Omental fat pad (tissue), 4 donors: ENCODE data around the gene RDH12. TPM values are rescaled to one million over a fixed set of nuclear protein-coding genes. Genes with fewer than 3 reads are reported as not detected.

ENCODE experiments used
- ATAC-seq: fragments of 150-250 bp; one replicate; pipeline ENCODE4 v1.9.1; 2016; ENCODE audit warnings: mild to moderate bottlenecking, moderate library complexity; ENCODE audit not compliant: low FRiP score
- DNase-seq: peaks from one replicate; pipeline ENCODE4 v3.0.0-alpha.2; 2019; ENCODE audit warnings: low spot score
- total RNA-seq, 4 donors: library from RNA; depleted of rRNA; stranded (reverse); fragments of >200 nt; gene quantifications; one replicate each; pipeline ENCODE4 v1.1.0, GENCODE V29; 2016
- TF ChIP-seq, protein P1 (sequence below), 3 donors: fragments of 450-650 bp; IDR thresholded peaks; one replicate each; pipeline ENCODE4 v1.5.1; 2016 to 2017; ENCODE audit warnings: antibody characterized with exemption in 3 of 3, mild to moderate bottlenecking in 3 of 3, moderate library complexity in 2 of 3

RDH12 gene
- total RNA-seq, 4 donors from 2014 or later = 0.28 TPM; not detected in 3

DNA sequence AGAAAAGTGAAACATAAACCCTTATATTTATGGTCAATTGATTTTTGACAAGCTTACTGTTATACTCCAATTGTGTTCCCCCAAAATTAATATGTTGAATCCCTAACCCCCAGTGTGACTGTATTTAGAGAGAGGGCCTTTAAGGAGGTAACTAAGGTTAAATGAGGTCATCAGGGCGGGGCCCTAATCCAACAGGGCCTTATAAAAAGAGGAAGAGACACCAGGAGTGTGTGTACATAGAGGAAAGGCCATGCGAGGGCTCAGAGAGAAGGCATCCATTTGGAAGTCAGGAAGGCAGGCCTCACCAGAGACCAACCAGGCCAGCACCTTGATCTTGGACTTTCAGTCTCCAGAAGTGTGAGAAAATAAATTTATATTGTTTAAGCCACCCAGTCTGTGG lies 20.7 kb upstream of the RDH12 start:
- ATAC-seq (no peak), DNase-seq (no peak)
- TF ChIP-seq, protein P1, sequence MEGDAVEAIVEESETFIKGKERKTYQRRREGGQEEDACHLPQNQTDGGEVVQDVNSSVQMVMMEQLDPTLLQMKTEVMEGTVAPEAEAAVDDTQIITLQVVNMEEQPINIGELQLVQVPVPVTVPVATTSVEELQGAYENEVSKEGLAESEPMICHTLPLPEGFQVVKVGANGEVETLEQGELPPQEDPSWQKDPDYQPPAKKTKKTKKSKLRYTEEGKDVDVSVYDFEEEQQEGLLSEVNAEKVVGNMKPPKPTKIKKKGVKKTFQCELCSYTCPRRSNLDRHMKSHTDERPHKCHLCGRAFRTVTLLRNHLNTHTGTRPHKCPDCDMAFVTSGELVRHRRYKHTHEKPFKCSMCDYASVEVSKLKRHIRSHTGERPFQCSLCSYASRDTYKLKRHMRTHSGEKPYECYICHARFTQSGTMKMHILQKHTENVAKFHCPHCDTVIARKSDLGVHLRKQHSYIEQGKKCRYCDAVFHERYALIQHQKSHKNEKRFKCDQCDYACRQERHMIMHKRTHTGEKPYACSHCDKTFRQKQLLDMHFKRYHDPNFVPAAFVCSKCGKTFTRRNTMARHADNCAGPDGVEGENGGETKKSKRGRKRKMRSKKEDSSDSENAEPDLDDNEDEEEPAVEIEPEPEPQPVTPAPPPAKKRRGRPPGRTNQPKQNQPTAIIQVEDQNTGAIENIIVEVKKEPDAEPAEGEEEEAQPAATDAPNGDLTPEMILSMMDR (IDR thresholded peaks at IDR 0.05) = no peak

DNA sequence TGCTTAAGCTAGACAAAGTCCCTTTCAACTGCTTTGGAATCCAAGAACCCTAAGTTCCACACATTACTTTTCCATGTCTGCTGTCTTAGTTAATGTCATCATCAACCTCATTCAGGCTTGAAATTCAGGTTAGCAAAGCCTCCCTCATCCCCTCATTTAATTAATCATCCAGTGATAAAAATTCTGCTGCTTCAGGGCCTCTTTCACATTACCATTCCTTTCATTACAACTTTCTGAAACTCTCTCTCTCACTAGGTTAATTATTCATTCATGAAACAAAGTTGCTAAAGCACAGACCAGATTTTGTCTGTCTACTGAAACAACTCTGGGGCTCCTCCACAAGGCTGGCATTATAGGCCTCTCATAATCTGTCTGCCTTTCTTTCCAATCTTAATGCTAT lies 17.8 kb upstream of the RDH12 start:
- TF ChIP-seq, protein P1 (IDR thresholded peaks at IDR 0.05) = no peak
- DNase-seq (no peak), ATAC-seq (no peak)

DNA sequence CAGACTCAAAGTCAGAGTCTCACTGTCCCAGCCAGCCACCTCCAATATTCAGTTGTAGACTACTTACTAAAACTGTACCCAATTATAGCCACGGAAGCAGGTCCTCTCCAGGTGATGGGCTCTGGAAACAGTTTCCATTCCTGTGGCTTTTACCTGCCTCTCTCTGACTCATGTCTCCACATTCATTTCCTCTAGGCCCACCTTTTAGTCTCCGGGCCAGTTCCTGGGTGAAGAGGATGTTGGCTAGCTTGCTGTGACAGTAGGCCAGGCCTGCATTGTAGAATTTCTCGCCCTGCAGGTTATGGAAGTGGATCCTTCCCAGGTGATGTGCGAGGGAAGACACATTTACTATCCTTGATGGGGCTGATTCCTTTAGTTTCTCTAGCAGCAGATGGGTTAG lies 11.7 kb upstream of the RDH12 start:
- DNase-seq (no peak), ATAC-seq (no peak)
- TF ChIP-seq, protein P1 (IDR thresholded peaks at IDR 0.05) = no peak

DNA sequence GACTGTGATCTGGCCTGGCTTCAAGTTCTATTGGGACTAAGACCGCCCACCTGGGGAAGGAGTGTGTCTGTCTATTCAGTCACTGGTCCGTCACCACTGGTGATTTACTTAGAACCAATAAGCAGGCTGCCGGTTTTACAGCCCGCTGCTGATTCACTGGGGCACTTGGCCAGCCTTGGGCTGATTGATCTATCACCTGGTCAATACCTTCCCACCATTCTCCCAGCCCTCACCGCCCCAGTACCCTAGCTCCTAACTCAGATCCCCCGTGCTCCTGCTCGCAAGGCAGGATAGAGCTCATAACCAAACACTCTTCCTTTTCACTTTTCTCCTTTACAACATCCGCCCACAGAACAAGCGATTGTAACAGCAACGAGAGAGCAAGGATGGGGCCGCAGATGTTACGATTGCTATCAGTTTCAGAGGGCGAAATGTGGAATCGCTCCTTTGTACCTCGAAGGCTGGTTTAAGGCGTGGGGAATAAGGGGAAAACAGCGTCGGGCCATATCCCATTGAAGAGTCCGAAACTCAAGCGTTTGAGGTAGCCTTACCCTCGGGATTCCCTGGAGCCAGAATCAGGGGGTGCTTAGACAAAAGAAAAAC lies 6.8 kb upstream of the RDH12 start:
- ATAC-seq (peak; percentile 80), DNase-seq (peak; percentile 55)
- TF ChIP-seq, protein P1 (IDR thresholded peaks at IDR 0.05) = no peak

DNA sequence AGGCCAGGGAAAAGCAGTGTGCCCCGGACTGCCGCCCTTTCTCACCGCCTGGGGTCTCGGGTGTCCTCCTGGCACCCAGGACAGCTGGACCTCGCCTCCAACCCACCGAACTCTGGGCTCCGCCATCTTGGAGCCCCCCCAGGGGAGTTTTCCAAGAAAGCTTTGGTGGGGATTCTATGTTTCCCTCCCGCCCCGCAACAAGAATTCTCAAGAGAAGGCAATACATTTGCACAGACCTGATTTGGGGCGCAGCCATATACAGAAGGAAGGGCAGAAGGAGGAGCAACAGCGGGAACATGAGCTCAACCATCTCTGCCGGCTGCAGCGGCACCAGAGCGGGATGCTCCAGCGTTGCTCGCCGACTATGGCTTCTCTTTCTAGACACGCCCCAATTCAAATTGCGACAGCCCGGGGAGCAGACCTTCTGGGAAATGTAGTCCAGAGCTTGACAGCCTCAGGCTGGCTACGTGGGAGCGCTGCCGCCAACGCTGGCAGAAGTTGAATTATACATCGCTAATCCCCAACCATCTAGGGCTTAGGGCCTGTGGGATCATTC lies 6.2 kb upstream of the RDH12 start, which contains the start of gene RDH11:
Gene RDH11, minus strand, starts transcription at position 371 of the 556 bp plus-strand sequence. Its CDS starts 61 bp downstream, at position 310.
- TF ChIP-seq, protein P1 (IDR thresholded peaks at IDR 0.05) = no peak
- ATAC-seq (peak; percentile 91), DNase-seq (peak; percentile 66)

DNA sequence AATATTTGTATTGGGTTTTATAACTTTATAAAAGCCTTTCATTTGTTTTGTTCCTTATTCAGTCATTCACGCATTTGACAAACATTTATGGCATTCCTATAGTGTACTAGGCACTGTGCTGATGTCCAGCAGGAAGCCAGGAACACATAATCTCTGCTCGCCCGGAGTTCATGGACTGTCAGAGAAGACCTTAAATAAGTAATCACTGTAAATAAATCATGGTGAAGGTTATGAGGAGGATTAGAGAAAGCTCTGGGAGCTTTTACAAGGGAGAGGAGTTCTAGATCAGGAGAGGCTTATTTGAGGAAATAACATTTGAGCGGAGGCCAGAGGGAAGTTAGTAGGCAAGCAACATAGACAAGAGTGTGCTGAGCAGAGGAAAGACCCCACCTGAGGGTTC lies 4.7 kb upstream of the RDH12 start:
- ATAC-seq (no peak), DNase-seq (no peak)
- TF ChIP-seq, protein P1 (IDR thresholded peaks at IDR 0.05) = no peak

DNA sequence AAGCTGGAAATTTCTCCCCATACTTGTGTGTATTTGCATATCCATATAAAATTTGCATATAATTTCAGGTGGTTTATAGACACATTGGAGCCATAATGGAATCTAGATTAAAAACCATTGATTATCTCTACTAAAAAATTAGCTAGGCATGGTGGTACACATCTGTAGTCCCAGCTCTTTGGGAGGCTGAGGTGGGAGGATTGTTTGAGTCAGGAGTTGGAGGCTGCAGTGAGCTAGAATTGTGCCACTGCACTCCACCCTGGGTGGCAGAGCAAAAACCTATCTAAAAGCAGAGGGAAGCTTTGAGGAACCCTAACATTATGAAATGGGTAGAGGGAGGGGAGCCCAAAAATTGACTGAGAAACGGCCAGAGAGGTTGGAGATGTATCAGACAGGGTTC lies 3.5 kb upstream of the RDH12 start:
- DNase-seq = no peak
- no peak for ATAC-seq
- TF ChIP-seq, protein P1 (IDR thresholded peaks at IDR 0.05) = no peak
